ENCODE measurements around the gene SLC35F4.

The SLC35F4 gene

GRCh38 chr14:57549016-57549564 is 316.8 kb downstream of the SLC35F4 start:
- no peaks in the 10 kb centered on the region for H3K4me1 ChIP-seq
- TF ChIP-seq, protein P1, sequence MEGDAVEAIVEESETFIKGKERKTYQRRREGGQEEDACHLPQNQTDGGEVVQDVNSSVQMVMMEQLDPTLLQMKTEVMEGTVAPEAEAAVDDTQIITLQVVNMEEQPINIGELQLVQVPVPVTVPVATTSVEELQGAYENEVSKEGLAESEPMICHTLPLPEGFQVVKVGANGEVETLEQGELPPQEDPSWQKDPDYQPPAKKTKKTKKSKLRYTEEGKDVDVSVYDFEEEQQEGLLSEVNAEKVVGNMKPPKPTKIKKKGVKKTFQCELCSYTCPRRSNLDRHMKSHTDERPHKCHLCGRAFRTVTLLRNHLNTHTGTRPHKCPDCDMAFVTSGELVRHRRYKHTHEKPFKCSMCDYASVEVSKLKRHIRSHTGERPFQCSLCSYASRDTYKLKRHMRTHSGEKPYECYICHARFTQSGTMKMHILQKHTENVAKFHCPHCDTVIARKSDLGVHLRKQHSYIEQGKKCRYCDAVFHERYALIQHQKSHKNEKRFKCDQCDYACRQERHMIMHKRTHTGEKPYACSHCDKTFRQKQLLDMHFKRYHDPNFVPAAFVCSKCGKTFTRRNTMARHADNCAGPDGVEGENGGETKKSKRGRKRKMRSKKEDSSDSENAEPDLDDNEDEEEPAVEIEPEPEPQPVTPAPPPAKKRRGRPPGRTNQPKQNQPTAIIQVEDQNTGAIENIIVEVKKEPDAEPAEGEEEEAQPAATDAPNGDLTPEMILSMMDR (IDR thresholded peaks at IDR 0.05): no peak
- DNase-seq: no peak
- no peak overlapping the region for H3K4me3 ChIP-seq
- H3K27ac ChIP-seq: no peak overlapping the region
- intact Hi-C loops (cut with DNase I; ENCODE audit: low total_unique reads): no loop called here
- H3K27me3 ChIP-seq: no peaks in the 10 kb centered on the region
- H3K36me3 ChIP-seq: no peaks in the 10 kb centered on the region
- peaks cover 0 to 10% (median 3%) of the 10 kb centered on the region in 3 donors for H3K9me3 ChIP-seq

GRCh38 chr14:57547131-57547530 is 318.8 kb downstream of the SLC35F4 start:
- TF ChIP-seq, protein P1 (IDR thresholded peaks at IDR 0.05): no peak
- Histone ChIP-seq H3K4me1 (no peaks in the 10 kb centered on the region), H3K27me3 (no peaks in the 10 kb centered on the region), H3K36me3 (no peaks in the 10 kb centered on the region), H3K27ac (no peak overlapping the region), H3K9me3 (peaks cover 0 to 8% (median 0%) of the 10 kb centered on the region in 3 donors), H3K4me3 (no peak overlapping the region)
- intact Hi-C loops (cut with DNase I; ENCODE audit: low total_unique reads): no loop called here
- DNase-seq: no peak

DNA sequence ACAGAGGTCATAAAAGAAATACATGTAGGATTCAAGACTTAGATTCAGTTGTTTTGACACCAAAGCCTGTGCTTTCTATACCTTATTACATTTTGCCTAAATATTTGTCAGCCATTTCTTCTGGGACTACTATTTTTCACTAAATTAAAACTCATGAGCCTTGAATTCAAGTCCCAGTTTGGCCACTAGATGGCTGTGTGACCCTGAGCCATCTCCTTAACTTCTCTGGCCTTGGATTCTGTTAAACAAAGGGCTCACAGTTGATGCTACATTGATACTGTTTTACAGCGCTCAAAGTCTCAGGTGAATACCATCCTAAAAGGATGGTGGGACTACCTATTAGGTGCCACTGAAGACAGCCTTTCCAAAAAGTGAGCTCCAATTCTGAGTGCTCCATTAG is 332.7 kb downstream of the SLC35F4 start:
- intact Hi-C loops (cut with DNase I; ENCODE audit: low total_unique reads): no loop called here
- Histone ChIP-seq H3K4me1 (no peaks in the 10 kb centered on the region), H3K27ac (no peak overlapping the region), H3K36me3 (no peaks in the 10 kb centered on the region), H3K9me3 (no peaks in the 10 kb centered on the region), H3K4me3 (no peak overlapping the region), H3K27me3 (no peaks in the 10 kb centered on the region)
- no peak for DNase-seq
- TF ChIP-seq, protein P1 (IDR thresholded peaks at IDR 0.05): peak; percentile 40 to 58

DNA sequence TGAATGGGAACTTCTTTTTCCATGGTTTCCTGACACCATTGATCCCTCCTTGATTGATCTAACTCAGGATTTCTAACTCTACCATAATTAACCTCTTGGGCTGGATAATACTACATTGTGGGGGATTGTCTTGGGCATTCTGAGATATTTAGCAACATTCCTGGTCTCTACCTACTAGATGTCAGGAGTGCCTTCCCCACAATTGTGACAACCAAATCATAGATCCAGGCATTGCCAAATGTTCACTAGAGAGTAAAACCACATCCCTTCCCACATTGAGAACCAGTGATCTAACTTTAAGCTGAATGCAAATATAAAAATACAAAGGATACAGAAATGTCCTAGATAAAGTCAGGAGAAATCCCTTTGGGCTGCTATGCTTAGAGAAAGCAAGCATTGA is 335.3 kb downstream of the SLC35F4 start:
- no peaks in the 10 kb centered on the region for H3K4me1 ChIP-seq
- no peak overlapping the region for H3K27ac ChIP-seq
- no peak for DNase-seq
- peaks cover 0 to 7% (median 0%) of the 10 kb centered on the region in 3 donors for H3K9me3 ChIP-seq
- intact Hi-C loops (cut with DNase I; ENCODE audit: low total_unique reads): no loop called here
- no peak overlapping the region for H3K4me3 ChIP-seq
- TF ChIP-seq, protein P1 (IDR thresholded peaks at IDR 0.05): no peak
- H3K36me3 ChIP-seq: no peaks in the 10 kb centered on the region
- no peaks in the 10 kb centered on the region for H3K27me3 ChIP-seq

DNA sequence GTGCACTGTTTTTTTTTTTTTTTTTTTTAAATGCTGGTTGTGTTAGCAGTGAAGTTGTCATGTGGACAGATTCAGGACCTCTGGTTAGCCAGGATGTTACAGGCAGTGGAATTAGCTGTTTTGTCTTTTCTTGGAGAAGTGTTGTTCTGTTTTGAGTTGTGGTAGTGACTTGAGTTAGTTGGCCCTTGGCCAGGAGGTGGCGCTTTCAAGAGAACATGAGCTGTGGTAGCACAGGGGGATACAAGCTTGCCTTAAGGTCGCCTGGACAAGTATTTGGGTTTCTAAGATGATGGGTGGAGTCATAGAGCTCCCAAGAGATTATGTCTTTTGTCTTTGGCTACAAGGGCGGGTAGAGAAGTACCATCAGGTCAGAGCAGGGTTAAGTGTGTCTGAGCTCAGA is 338.9 kb downstream of the SLC35F4 start:
- TF ChIP-seq, protein P1 (IDR thresholded peaks at IDR 0.05): no peak
- intact Hi-C loops (cut with DNase I; ENCODE audit: low total_unique reads): no loop called here
- no peak overlapping the region for H3K27ac ChIP-seq

DNA sequence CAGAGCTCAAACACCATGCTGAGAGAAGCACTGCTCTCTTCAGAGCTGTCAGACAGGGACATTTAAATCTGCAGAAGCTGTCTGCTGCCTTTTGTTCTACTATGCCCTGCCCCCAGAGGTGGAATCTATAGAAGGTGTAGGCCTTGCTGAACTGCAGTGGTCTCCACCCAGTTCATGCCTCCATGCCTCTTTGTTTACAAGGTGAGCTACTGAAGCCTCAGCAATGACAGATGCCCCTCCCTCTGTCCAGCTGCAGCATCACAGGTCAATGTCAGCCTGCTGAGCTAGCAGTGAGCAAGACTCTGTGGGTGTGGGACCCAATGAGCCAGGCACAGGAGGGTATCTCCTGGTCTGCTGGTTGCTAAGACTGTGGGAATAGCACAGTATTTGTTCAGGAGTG is 346.8 kb downstream of the SLC35F4 start:
- Histone ChIP-seq H3K27ac (no peak overlapping the region), H3K36me3 (no peaks in the 10 kb centered on the region), H3K4me3 (no peak overlapping the region), H3K9me3 (peaks cover 0 to 15% (median 15%) of the 10 kb centered on the region in 3 donors), H3K4me1 (no peaks in the 10 kb centered on the region), H3K27me3 (no peaks in the 10 kb centered on the region)
- DNase-seq: no peak
- intact Hi-C loops (cut with DNase I; ENCODE audit: low total_unique reads): no loop called here
- TF ChIP-seq, protein P1 (IDR thresholded peaks at IDR 0.05): no peak

More for the DNA sequence above, 338.9 kb downstream of the SLC35F4 start:
- Histone ChIP-seq H3K36me3 (no peaks in the 10 kb centered on the region), H3K27me3 (no peaks in the 10 kb centered on the region), H3K4me3 (no peak overlapping the region), H3K4me1 (no peaks in the 10 kb centered on the region), H3K9me3 (peaks cover 0 to 25% (median 14%) of the 10 kb centered on the region in 3 donors)
- no peak for DNase-seq
